Fibroblast of lung (primary cell): ENCODE measurements around the gene WDR62. TPM values are rescaled to one million over a fixed set of nuclear protein-coding genes. Genes with fewer than 3 reads are reported as not detected.

Experiments
- DNase-seq, 2 donors: peaks; one replicate each; pipeline versions ENCODE4 v3.0.0 to v3.0.0-alpha.2; 2010; ENCODE audit warnings: low read depth in 2 of 2
- H2AFZ ChIP-seq: 2 replicates; pipeline ENCODE4 v1.5.1; 2012; ENCODE audit warnings: low read length, control low read depth, inconsistent platforms
- H3K27ac ChIP-seq: 2 replicates; pipeline ENCODE4 v1.5.1; 2011; ENCODE audit warnings: low read length, control low read depth; ENCODE audit not compliant: insufficient read depth
- H3K27me3 ChIP-seq: 2 replicates; pipeline ENCODE4 v1.5.1; 2011; ENCODE audit warnings: mild to moderate bottlenecking, low read length; ENCODE audit not compliant: control insufficient read depth, insufficient read depth
- H3K36me3 ChIP-seq: 2 replicates; pipeline ENCODE4 v1.5.1; 2011; ENCODE audit warnings: low read length; ENCODE audit not compliant: control insufficient read depth, insufficient read depth
- H3K4me1 ChIP-seq: 2 replicates; pipeline ENCODE4 v1.5.1; 2011; ENCODE audit warnings: low read length; ENCODE audit not compliant: control insufficient read depth, insufficient read depth; ENCODE audit errors: extremely low read depth
- H3K4me2 ChIP-seq: 2 replicates; pipeline ENCODE4 v1.5.1; 2011; ENCODE audit warnings: low read length, control low read depth; ENCODE audit not compliant: insufficient read depth; ENCODE audit errors: extremely low read depth
- H3K4me3 ChIP-seq, 4 experiments: fragments of 200-600 bp in 1 of 4; sonication (generic) in 1 of 4; replicated peaks in 1 of 4; 2 replicates each; pipeline ENCODE4 v1.5.1; 2011 to 2016; ENCODE audit warnings: low read length in 4 of 4, low read depth in 3 of 4, mild to moderate bottlenecking in 3 of 4, control low read depth in 2 of 4, inconsistent platforms in 1 of 4, mixed read lengths in 1 of 4; ENCODE audit not compliant: insufficient read depth in 1 of 4; ENCODE audit errors: control extremely low read depth in 1 of 4
- H3K79me2 ChIP-seq: 2 replicates; pipeline ENCODE4 v1.5.1; 2012; ENCODE audit warnings: mild to moderate bottlenecking, low read length, inconsistent platforms; ENCODE audit not compliant: control insufficient read depth, insufficient read depth
- H3K9ac ChIP-seq: 2 replicates; pipeline ENCODE4 v1.5.1; 2011; ENCODE audit warnings: mild to moderate bottlenecking, low read length, control low read depth; ENCODE audit not compliant: insufficient read depth
- H3K9me3 ChIP-seq: 2 replicates; pipeline ENCODE4 v1.5.1; 2012; ENCODE audit warnings: low read depth, low read length; ENCODE audit not compliant: control insufficient read depth, insufficient read depth
- H4K20me1 ChIP-seq: 2 replicates; pipeline ENCODE4 v1.5.1; 2011; ENCODE audit warnings: low read length; ENCODE audit not compliant: control insufficient read depth, insufficient read depth; ENCODE audit errors: extremely low read depth
- CTCF ChIP-seq, 2 donors: IDR thresholded peaks in 1 of 2; conservative IDR thresholded peaks in 1 of 2; 1 replicate in 1 of 2; 2 replicates in 1 of 2; pipeline ENCODE4 v1.5.1; 2011 to 2012; ENCODE audit warnings: low read length in 2 of 2, control low read depth in 1 of 2, inconsistent platforms in 1 of 2, low read depth in 1 of 2, mild to moderate bottlenecking in 1 of 2
- EZH2 ChIP-seq: IDR thresholded peaks from 2 replicates; pipeline ENCODE4 v1.5.1; 2012; ENCODE audit warnings: low read length, control low read depth, mild to moderate bottlenecking; ENCODE audit errors: missing control alignments
- polyA plus RNA-seq, 2 donors: library from polyadenylated mRNA; depleted of rRNA in 1 of 2; stranded (reverse) in 1 of 2; unstranded in 1 of 2; fragments of >200 nt; gene quantifications; 2 replicates each; pipeline ENCODE4 v1.2.1, GENCODE V29; 2011 to 2012; ENCODE audit warnings: missing spikeins in 1 of 2
- total RNA-seq: library from RNA; depleted of rRNA; stranded (reverse); fragments of >200 nt; gene quantifications from 2 replicates; pipeline ENCODE4 v1.2.1, GENCODE V29; 2014

The WDR62 gene
- total and polyA plus RNA-seq, 2 donors (not counting 1 experiment from before 2014, with no cell fraction given), result 1.1 to 2.8 TPM

GRCh38 chr19:36047835-36048234 lies 6.9 kb upstream of the WDR62 start:
- TF ChIP-seq EZH2, result no peak
- TF ChIP-seq CTCF (conservative IDR thresholded peaks at IDR 0.05 in 1 of 2, IDR thresholded peaks at IDR 0.05 in 1 of 2; ENCODE audit: low read depth in 1 of 2, low read length in 2 of 2), result no peak
- Histone ChIP-seq H3K9ac (no peak overlapping the region), H3K9me3 (no peaks in the 10 kb centered on the region), H3K4me2 (no peak overlapping the region), H3K36me3 (no peaks in the 10 kb centered on the region), H4K20me1 (no peaks in the 10 kb centered on the region), H3K27ac (no peak overlapping the region), H3K4me3 (no peak overlapping the region), H3K27me3 (no peaks in the 10 kb centered on the region), H3K79me2 (no peaks in the 10 kb centered on the region), H3K4me1 (peaks cover 3% of the 10 kb centered on the region), H2AFZ (no peak overlapping the region)
- no peak for DNase-seq

GRCh38 chr19:36049080-36049698 lies 5.5 kb upstream of the WDR62 start:
- Histone ChIP-seq H3K36me3 (no peaks in the 10 kb centered on the region), H4K20me1 (no peaks in the 10 kb centered on the region), H3K9ac (no peak overlapping the region), H3K27ac (no peak overlapping the region), H3K9me3 (no peaks in the 10 kb centered on the region), H3K27me3 (no peaks in the 10 kb centered on the region), H2AFZ (no peak overlapping the region), H3K79me2 (no peaks in the 10 kb centered on the region), H3K4me2 (no peak overlapping the region), H3K4me3 (no peak overlapping the region), H3K4me1 (peaks cover 3% of the 10 kb centered on the region)
- TF ChIP-seq EZH2 (no peak), CTCF (conservative IDR thresholded peaks at IDR 0.05 in 1 of 2, IDR thresholded peaks at IDR 0.05 in 1 of 2; ENCODE audit: low read depth in 1 of 2, low read length in 2 of 2) (no peak)
- DNase-seq, result peak in 1 of 2 donors; percentile 17

- no peaks in the 10 kb centered on the region for H4K20me1 ChIP-seq
- no peak overlapping the region for H3K4me2 ChIP-seq
- peaks cover 3% of the 10 kb centered on the region for H3K4me1 ChIP-seq
- H3K27me3 ChIP-seq, result no peaks in the 10 kb centered on the region
- no peak overlapping the region for H3K4me3 ChIP-seq
- no peak overlapping the region for H2AFZ ChIP-seq
- DNase-seq, result peak in 1 of 2 donors; percentile 14
- no peaks in the 10 kb centered on the region for H3K9me3 ChIP-seq
- H3K27ac ChIP-seq, result no peak overlapping the region
- TF ChIP-seq CTCF (conservative IDR thresholded peaks at IDR 0.05 in 1 of 2, IDR thresholded peaks at IDR 0.05 in 1 of 2; ENCODE audit: low read depth in 1 of 2, low read length in 2 of 2), result peak in 1 of 2 donors; percentile 6
- TF ChIP-seq EZH2, result no peak
- H3K79me2 ChIP-seq, result peaks cover 10% of the 10 kb centered on the region
- H3K36me3 ChIP-seq, result no peaks in the 10 kb centered on the region
- no peak overlapping the region for H3K9ac ChIP-seq
Measured at GRCh38 chr19:36051236-36051635, 3.5 kb upstream of the WDR62 start.
